GM21717 (cell line): ENCODE results near the gene SYNE2.

Experiments
- ATAC-seq: cut with Tn5 transposase; IDR thresholded peaks from one replicate; pipeline ENCODE4 v1.9.1; 2021; ENCODE audit warnings: mild to moderate bottlenecking, moderate library complexity; ENCODE audit not compliant: unreplicated experiment

SYNE2 gene

GRCh38 chr14:64213853-64214570, 361.2 kb downstream of the SYNE2 start:
- ATAC-seq, result no peak

GRCh38 chr14:64215274-64215673, 362.5 kb downstream of the SYNE2 start:
- no peak for ATAC-seq

- ATAC-seq, result no peak
Observed at GRCh38 chr14:64215978-64216377, 363.2 kb downstream of the SYNE2 start.

DNA sequence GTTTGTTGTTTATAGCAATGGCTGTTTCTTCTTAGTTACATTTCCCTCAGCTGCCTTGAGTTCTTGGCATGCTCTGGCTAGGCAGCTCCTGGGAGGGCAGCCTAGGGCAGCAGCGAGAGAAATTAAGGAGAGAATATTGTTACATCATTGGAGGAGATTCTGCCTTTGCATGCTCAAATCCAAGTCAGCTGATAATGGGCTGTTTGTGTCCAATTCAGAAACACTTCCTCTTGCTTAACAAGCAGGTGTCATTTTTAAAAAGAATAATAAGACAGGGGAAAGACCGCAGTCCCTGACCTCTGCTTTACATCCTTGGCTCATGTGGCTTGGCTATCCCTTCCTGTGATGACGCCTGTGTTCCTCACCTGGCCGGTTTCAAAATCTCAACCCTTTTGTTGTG, 364.5 kb downstream of the SYNE2 start:
- ATAC-seq, result no peak

DNA sequence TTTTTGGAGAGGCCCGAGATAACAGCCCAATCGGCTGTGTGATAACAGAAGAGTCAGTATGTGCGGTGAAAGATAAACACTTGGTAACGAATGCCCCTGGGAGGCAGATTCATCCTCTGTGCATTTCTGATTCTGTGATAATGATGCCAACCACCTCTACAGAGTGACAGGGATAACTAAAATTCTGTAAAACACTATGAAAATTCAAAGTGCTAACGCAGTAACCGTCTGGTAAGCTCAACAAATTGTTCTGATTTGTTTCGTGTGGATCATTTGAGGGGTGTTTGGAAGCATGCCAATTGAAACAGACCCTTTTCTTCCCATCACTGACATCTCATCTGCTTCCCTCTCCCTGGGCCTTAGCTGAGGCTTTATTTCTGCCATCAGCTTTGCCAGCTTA, 365.0 kb downstream of the SYNE2 start:
- ATAC-seq, result no peak

GRCh38 chr14:64218344-64219240, 365.8 kb downstream of the SYNE2 start:
- no peak for ATAC-seq

- ATAC-seq, result no peak
Observed at GRCh38 chr14:64220056-64220455, 367.3 kb downstream of the SYNE2 start.

DNA sequence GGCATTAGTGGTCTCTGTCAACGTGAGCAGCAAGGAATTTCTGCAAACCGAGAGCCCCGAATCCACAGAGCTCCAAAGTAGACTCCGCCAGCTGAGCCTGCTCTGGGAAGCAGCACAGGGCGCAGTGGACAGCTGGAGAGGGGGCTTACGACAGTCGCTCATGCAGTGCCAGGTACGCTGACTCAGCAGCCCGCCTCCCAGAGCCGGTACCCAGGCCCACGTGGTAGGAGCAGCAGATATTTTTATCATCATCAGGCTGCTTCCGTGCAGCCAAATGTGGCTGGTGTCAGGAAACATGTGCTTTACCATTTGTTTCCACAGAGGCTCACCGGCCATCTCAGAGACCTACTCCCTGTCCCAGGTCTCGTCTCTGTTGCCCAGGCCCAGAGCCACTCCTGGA, 367.7 kb downstream of the SYNE2 start:
- ATAC-seq, result no peak

- no peak for ATAC-seq
Observed at GRCh38 chr14:64221391-64222003, 368.7 kb downstream of the SYNE2 start.

DNA sequence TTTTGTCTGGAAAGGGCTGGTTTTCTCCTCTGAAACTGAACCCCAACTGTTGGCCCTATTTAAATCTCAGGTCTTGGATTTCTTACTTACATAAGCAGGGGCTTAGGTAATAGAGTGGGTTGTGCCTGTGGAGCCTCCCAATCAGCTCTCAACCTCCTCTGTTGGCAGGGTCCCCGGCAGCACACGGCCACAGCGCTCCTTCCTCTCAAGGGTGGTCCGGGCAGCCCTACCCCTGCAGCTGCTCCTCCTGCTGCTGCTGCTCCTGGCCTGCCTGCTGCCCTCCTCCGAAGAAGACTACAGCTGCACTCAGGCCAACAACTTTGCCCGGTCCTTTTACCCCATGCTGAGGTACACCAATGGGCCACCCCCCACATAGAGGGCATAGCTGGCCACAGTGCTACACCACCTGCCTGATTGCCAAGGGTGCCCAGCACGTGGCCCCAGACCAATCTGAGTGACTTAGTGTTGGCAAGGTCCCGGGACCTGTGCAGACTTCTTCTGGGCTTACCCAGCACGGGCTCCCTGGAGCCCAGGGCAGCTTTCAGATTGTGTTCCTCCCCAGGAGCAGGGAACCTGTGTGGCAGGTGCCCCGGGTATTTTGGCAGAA, 372.4 kb downstream of the SYNE2 start:
- no peak for ATAC-seq

DNA sequence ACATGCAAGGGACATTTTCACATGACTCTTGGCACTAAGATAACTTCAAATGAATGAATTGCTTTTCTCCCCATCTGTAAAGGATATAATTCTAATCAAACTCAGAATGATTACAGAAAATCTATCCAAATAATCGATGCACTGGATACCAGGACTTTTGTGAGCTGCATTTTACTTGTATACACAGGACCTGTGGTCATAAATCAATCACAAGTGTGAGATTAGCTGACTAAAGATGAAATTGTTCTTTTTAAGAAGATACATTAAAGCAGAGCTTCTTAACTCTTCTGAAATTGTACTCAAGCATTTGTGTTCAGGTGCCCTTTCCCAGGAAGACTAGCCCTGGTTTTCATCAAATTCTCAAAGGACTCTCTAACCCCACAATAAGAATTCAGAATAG, 375.1 kb downstream of the SYNE2 start:
- no peak for ATAC-seq

- ATAC-seq, result no peak
Observed at GRCh38 chr14:64229489-64229888, 376.7 kb downstream of the SYNE2 start.

- no peak for ATAC-seq
Observed at GRCh38 chr14:64232095-64232838, 379.5 kb downstream of the SYNE2 start.

DNA sequence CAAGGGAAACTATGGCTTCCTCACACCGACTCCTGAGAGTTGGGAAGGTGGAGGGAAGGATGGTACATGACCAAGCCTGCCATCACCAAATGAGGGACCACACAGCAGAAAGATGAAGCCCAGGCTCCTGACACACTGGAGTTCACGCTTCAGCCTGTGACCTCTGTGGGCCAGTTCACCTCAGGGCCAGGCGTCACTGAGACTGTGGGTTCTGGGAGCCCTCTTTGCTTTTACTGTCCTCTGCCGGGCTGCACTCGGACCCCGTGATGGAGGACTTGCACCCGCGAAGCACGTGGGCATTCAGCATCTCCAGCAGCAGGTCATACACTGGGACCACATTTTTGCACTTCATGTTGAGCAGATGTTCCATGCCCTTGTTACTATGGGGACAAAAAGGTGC, 380.1 kb downstream of the SYNE2 start:
- ATAC-seq, result no peak

- ATAC-seq, result no peak
Observed at GRCh38 chr14:64233531-64234190, 380.9 kb downstream of the SYNE2 start.

DNA sequence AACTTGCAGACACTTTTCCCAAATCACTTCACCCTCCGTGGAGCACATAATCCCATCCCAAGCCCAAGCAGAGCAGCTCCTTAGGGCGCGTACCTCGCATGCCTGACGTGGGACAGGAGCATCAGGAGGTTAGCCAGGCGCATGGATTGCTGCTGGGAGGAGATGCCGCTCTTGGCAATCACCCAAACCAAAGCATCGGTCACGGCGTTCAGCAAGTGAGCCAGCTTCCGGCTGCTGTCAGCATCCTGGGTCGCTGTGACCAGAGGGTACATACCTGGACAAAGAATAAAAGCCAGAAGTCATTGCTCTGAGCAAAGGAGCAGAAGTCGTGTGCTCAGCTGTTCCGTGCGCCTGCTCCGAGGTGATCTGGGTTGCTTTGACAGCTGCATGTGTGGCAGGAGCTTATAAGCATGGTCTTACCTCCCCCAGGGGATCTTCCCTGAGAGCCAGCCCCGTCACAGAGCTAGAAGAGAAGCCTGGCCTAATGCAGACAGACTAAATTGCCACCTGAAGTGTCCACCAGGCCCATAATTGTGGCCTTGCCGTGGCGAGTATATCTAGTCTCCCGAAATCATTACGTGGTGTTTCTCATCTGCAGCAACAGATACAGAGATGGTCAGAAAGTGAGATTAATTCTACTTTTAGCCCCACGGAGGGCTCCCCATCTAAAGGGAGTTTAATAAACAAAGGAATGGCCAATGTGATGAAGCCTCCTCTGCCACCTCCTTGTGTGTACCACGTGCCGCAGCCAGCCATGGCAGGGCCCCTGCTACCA, 382.3 kb downstream of the SYNE2 start:
- peak; percentile 12 for ATAC-seq

- ATAC-seq, result peak; percentile 70
Observed at GRCh38 chr14:64235652-64236640, 383.1 kb downstream of the SYNE2 start.

GRCh38 chr14:64238049-64238448, 385.2 kb downstream of the SYNE2 start:
- ATAC-seq, result no peak
